K562 (cell line): ENCODE data around the gene HCN3.

Experiments used
- PTRF ChIP-seq: fragments of 450-650 bp; IDR thresholded peaks from 2 replicates; pipeline ENCODE4 v1.6.1; 2016; ENCODE audit warnings: mild to moderate bottlenecking, missing genetic modification characterization, missing compliant biosample characterization
- RBM39 ChIP-seq: fragments of 200-400 bp; formaldehyde crosslinking; optimal IDR thresholded peaks from 2 replicates; pipeline ENCODE3; 2018; ENCODE audit warnings: low read depth, low read length
- TARDBP ChIP-seq: fragments of 450-650 bp; IDR thresholded peaks from 2 replicates; pipeline ENCODE4 v1.6.1; 2016
- TF ChIP-seq, protein P1 (sequence below): sonication (generic); formaldehyde crosslinking; IDR thresholded peaks from 2 replicates; pipeline ENCODE4 v1.8.1; 2023; ENCODE audit warnings: mild to moderate bottlenecking, missing genetic modification reagents
- TF ChIP-seq, protein P2 (sequence below), 3 experiments: IDR thresholded peaks in 2 of 3; conservative IDR thresholded peaks in 1 of 3; 2 replicates each; pipeline ENCODE4 v1.5.1; 2011 to 2012; ENCODE audit warnings: low read length in 3 of 3, mild to moderate bottlenecking in 3 of 3, control low read depth in 2 of 3, improper control_type of control experiment in 1 of 3, inconsistent platforms in 1 of 3, low read depth in 1 of 3, mixed read lengths in 1 of 3, moderate library complexity in 1 of 3; ENCODE audit not compliant: insufficient read depth in 2 of 3

- TF ChIP-seq, protein P1, sequence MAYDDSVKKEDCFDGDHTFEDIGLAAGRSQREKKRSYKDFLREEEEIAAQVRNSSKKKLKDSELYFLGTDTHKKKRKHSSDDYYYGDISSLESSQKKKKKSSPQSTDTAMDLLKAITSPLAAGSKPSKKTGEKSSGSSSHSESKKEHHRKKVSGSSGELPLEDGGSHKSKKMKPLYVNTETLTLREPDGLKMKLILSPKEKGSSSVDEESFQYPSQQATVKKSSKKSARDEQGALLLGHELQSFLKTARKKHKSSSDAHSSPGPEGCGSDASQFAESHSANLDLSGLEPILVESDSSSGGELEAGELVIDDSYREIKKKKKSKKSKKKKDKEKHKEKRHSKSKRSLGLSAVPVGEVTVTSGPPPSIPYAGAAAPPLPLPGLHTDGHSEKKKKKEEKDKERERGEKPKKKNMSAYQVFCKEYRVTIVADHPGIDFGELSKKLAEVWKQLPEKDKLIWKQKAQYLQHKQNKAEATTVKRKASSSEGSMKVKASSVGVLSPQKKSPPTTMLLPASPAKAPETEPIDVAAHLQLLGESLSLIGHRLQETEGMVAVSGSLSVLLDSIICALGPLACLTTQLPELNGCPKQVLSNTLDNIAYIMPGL: no peak
- TF ChIP-seq RBM39 (no peak), TARDBP (no peak), PTRF (no peak)
- TF ChIP-seq, protein P2, sequence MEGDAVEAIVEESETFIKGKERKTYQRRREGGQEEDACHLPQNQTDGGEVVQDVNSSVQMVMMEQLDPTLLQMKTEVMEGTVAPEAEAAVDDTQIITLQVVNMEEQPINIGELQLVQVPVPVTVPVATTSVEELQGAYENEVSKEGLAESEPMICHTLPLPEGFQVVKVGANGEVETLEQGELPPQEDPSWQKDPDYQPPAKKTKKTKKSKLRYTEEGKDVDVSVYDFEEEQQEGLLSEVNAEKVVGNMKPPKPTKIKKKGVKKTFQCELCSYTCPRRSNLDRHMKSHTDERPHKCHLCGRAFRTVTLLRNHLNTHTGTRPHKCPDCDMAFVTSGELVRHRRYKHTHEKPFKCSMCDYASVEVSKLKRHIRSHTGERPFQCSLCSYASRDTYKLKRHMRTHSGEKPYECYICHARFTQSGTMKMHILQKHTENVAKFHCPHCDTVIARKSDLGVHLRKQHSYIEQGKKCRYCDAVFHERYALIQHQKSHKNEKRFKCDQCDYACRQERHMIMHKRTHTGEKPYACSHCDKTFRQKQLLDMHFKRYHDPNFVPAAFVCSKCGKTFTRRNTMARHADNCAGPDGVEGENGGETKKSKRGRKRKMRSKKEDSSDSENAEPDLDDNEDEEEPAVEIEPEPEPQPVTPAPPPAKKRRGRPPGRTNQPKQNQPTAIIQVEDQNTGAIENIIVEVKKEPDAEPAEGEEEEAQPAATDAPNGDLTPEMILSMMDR (IDR thresholded peaks at IDR 0.05 in 2 of 3, conservative IDR thresholded peaks at IDR 0.05 in 1 of 3; ENCODE audit: insufficient read depth in 2 of 3, low read depth in 1 of 3, low read length in 3 of 3): no peak
Observed at GRCh38 chr1:155320661-155321617, 43.7 kb downstream of the HCN3 start, which contains the start of gene RUSC1.
